DMS153 (cell line): ENCODE results near the gene INPPL1.

ENCODE experiments used
- DNase-seq: peaks from one replicate; lab custom pipeline; 2025; lab: John Stamatoyannopoulos, UW

INPPL1 gene

GRCh38 chr11:72231396-72232259 lies 7.1 kb downstream of the INPPL1 start:
- DNase-seq: no peak

DNA sequence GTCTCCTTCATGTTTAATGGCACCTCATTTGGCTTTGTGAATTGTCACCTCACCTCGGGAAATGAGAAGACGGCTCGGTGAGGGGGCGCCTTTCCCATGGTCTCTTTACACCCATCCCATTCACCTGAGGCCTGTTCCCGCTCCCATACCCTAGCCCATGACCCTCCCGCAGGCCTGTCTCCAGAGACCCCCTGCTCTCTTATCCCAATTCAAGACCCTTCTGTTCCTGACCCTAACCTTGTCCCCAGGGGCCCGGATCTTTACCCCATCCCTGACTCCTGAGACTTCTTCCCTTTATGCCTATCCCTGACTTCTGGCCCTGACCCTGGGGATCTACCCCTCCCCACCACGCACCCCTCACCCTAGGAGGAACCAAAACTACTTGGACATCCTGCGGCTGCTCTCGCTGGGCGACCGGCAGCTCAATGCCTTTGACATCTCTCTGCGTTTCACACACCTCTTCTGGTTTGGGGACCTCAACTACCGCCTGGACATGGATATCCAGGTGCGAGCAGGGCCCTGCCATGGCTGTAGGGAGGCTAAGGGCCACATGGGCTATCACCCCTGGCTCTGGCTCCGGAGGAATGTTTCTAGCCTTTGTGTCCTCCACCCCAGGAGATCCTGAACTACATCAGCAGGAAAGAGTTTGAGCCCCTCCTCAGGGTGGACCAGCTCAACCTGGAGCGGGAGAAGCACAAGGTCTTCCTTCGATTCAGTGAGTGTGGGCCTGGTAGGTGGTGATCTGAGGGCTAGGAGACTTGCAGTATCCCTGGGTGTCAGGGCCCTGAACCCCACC lies 7.9 kb downstream of the INPPL1 start:
- DNase-seq: no peak

GRCh38 chr11:72233056-72233772 lies 8.6 kb downstream of the INPPL1 start:
- DNase-seq: no peak

- no peak for DNase-seq
Measured at GRCh38 chr11:72233773-72234513, 9.4 kb downstream of the INPPL1 start.

DNA sequence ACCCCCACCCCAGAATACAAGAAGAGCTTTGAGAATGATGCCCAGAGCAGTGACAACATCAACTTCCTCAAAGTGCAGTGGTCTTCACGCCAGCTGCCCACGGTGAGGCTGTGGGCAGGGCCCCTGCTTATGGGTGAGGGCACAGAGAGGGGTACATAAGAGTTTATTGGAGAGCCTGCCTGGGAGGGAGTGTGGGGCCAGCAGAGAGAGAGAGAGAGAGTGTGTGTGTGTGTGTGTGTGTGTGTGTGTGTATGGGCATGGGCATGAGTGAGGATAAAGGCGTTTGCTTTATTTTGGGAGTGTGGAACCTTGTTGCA lies 9.9 kb downstream of the INPPL1 start:
- no peak for DNase-seq

GRCh38 chr11:72234920-72235319 lies 10.4 kb downstream of the INPPL1 start:
- DNase-seq: no peak

DNA sequence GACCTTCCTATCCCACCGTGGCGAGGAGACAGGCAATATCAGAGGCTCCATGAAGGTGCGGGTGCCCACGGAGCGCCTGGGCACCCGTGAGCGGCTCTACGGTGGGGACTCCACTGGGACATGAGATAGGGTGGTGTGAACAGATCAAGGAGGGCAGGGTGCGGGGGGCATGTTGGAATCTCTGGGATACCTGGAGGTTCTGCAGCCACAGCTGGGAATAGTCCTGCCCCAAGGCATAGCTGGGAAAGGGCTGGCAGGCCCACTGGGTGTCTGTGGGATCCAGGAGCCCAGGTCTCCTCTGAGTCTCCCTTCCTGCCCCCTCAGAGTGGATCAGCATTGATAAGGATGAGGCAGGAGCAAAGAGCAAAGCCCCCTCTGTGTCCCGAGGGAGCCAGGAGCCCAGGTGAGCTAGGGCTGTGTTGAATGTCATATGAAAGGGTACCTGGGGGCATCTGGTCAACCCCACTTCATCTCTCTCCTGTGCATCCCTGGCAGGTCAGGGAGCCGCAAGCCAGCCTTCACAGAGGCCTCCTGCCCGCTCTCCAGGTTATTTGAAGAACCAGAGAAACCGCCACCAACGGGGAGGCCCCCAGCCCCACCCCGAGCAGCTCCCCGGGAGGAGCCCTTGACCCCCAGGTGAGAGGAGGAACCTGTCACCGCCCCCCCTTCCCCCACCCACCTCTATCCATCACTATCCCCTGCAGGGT lies 10.9 kb downstream of the INPPL1 start:
- no peak for DNase-seq

- no peak for DNase-seq
Measured at GRCh38 chr11:72236083-72236697, 11.6 kb downstream of the INPPL1 start.

DNA sequence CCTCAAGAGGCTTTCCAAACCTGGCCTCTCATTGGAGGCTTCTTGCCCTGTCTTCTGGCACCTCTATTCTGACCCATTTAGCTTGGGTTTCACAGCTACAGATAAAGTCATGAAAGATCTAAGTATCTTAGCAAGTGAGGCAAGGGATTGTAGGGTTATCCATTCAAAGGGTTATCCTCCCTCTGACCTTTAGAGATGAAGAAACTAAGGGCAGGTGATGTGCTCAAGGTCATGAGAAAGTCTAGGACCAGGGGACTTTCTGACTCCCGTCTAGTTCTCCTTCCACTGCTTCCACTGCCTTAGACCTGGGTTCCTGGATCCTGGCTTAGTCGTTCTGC lies 12.2 kb downstream of the INPPL1 start:
- no peak for DNase-seq

GRCh38 chr11:72237112-72237931 lies 12.8 kb downstream of the INPPL1 start:
- DNase-seq: no peak

DNA sequence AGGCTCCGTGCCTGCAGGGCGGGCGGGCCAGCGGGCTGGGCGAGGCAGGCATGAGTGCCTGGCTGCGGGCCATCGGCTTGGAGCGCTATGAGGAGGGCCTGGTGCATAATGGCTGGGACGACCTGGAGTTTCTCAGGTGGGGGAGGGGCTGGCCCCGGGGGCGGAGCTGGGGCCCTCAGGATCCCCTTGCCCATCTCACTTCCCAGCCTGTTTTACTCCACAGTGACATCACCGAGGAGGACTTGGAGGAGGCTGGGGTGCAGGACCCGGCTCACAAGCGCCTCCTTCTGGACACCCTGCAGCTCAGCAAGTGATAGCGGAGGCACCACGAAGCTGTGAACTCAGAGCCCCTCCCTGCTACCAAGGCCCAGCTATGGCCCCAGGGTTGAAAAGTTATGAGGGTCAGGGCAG lies 13.5 kb downstream of the INPPL1 start:
- DNase-seq: peak; percentile 76

GRCh38 chr11:72238492-72239312 lies 14.1 kb downstream of the INPPL1 start:
- no peak for DNase-seq

DNA sequence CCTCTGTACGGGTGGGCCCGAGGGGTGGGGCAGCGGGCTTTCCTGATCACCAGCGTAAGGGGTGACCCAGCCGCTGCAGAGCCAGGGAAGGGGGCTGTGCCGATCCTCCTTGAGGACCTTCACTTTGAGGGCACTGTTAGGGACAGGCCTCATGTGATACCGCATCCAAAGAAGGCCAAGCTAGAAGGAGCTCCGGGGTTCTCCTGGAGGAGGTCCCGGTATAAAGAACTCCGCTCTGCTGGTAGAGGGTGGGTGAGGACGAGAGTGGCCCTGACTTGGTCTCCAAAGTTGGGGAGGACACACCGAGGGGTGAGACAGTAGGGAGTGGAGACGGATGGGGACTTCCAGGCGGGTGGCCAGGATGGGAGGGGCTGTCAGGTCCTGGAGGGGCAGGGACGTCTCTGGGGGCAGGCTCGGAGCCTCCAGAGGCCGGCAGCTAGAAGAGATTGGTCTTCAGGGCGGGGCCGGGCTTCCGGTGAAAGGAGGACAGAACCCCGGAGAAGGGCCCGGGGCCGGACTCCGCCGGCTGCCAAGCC lies 14.8 kb downstream of the INPPL1 start:
- peak; percentile 59 for DNase-seq

- no peak for DNase-seq
Measured at GRCh38 chr11:72239849-72240460, 15.4 kb downstream of the INPPL1 start.

- DNase-seq: peak; percentile 4
Measured at GRCh38 chr11:72240461-72241290, 16.1 kb downstream of the INPPL1 start.

DNA sequence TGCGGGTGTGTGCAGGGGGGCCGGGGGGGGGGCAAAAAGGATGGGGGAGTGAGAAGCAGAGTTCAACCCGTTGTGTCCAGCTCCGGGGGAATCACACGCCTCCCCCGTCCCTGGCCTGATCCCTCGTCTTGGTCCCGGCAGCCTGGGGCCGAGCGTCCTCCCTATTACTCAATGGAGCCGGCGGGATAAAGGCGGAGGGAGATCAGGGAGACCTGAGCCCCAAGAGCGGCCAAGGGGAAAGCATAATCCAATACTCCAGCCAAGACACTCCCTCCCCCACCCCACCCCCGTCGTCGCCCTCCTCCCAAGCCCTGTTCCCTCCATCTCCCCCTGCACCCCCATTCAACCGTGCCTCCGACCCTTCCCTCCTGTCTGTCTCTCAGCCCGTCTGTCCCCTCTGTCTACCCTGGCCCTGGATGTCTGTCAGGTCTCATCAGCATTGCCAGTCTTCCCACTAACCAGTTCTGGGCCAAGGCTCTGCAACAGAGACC lies 16.8 kb downstream of the INPPL1 start:
- no peak for DNase-seq

DNA sequence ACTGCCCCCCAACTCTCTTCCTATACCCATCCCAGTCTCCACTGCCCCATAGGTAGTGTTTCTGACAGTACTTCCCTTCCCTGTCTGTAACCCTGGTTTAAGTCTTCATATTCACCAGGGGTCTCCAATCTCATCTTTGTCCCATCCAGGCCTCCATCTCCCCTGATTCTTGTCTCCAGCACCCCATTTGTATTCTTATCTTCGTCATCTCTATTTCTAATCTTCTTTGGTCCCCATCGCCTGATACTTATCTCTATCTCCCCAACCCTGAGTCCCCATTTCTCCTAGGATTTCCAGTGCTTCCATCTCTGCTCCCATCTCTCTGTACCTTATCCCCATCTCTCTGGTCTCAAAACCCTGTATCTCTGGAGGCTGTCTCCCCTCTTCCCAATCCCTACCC lies 17.6 kb downstream of the INPPL1 start:
- no peak for DNase-seq
